NK-92 treated with Interleukin-12 subunit alpha and Interleukin-12 subunit beta, amount 100 ng/mL, for 24 hours (cell line): ENCODE results near the gene ABCA3.

Experiments used
- DNase-seq: peaks from one replicate; lab custom pipeline; 2025; lab: John Stamatoyannopoulos, UW

Gene ABCA3

GRCh38 chr16:2308089-2308962, 32.2 kb downstream of the ABCA3 start:
- no peak for DNase-seq

- DNase-seq, result no peak
Observed at GRCh38 chr16:2299915-2300192, 40.7 kb downstream of the ABCA3 start.

DNA sequence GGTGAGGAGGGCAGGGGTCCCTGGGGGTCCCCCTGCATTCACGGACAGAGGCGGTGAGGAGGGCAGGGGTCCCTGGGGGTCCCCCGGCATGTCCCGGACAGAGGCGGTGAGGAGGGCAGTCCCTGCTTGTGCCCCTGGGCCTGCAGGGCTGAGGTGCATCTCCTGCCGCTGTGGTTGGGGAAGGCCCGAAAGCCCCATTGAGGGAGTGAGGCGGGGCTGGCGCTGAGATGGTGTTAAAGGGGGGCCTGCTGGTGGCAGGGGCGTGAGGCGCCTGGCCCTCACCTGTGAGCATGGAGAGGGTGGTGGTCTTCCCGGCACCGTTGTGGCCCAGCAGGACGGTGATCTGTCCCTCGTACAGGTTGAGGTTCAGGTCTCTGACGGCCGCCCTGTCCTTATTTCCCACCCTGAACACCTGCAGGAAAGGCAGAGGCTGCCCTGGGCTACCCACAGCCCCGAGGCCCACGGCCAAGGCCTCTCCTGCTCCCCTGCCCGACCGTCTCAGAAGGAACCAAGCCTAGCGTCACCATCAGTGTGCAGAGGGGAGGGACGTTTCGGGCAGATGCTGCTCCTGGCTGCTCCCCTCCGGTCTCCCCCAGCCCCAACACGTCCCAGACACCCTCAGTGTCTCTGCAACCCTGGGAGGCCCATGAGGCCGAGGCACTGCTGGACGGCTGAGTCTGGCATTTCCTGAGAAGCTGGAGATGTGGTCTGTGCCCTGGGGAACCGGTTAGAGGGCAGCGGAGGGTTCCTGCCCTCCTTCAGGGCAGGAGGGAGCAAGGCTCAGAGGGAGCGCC, 41.2 kb downstream of the ABCA3 start:
- DNase-seq, result no peak

- no peak for DNase-seq
Observed at GRCh38 chr16:2298621-2299020, 41.9 kb downstream of the ABCA3 start.

GRCh38 chr16:2297506-2297860, 43.0 kb downstream of the ABCA3 start:
- no peak for DNase-seq

- no peak for DNase-seq
Observed at GRCh38 chr16:2296661-2297505, 43.6 kb downstream of the ABCA3 start.

DNA sequence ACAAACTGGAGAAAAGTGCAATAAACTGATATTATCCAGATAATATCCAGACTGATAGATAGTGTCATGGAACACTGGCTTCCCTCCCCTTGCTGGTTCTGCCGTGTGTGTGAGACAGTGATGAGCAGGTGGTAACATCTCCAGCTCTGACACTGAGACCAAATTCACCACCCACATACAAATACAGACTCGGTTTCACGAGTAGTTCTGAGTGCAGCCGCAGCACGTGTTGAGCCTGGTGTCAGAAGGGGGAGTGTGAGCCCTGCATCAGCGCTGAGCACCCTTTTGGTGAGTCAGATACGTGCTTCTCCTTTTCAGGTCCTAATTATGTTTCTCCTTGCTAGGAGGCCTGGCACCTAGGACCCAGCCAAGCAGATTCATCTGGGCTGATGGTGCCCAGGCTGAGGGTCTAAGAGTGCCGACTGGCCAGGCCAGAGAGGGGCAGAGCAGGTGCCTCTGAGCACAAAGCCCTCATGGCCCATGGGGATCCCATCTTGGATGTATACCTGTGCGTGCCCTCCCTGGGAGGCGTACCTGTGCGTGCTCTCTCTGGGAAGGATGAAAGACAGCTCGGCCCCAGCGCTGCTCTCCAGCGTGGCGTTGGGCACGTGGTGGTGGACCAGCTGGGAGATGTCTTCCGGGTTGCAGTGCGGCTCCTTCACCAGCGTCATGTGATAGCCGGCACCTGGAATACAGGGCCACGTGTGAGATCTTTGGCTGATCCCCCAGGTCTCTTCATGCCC, 45.3 kb downstream of the ABCA3 start:
- no peak for DNase-seq

DNA sequence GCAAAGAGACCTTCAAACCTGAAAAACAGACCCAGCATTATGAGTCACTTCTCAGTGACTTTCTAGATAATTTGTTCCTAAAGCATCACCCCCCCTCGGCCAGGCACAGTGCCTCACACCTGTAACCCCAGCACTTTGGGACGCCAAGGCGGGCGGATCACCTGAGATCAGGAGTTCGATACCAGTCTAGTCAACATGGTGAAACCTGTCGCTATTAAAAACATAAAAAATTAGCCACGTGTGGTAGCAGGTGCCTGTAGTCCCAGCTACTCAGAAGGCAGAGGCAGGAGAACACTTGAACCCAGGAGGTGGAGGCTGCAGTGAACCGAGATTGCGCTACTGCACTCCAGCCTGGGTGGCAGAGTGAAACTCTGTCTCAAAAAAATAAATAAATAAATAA, 48.3 kb downstream of the ABCA3 start:
- no peak for DNase-seq

- no peak for DNase-seq
Observed at GRCh38 chr16:2289282-2289681, 51.2 kb downstream of the ABCA3 start.

- no peak for DNase-seq
Observed at GRCh38 chr16:2288726-2289125, 51.8 kb downstream of the ABCA3 start.

GRCh38 chr16:2287916-2288547, 52.5 kb downstream of the ABCA3 start:
- no peak for DNase-seq

DNA sequence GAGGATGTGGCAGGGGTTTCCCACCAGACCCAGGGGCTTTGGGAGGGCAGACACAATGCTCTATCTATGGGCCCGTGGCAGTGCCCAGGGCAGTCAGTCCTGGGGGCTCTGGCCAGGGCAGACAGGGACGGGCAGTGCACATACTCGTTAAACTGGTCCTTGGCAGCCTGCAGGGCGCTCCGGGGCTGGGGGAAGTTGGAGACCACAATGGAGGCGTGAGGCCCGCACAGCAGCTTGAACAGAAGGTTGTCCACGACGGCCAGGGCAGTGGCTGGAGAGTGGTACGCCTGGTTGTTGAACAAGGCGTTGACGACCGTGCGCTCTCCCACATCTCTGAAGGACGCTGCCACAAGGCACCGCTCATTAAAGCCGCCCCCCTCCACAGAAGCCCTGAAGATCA, 54.0 kb downstream of the ABCA3 start:
- DNase-seq, result no peak

- DNase-seq, result no peak
Observed at GRCh38 chr16:2285731-2286191, 54.8 kb downstream of the ABCA3 start.

- no peak for DNase-seq
Observed at GRCh38 chr16:2284797-2285576, 55.5 kb downstream of the ABCA3 start.

- no peak for DNase-seq
Observed at GRCh38 chr16:2284001-2284770, 56.3 kb downstream of the ABCA3 start.

GRCh38 chr16:2282866-2283555, 57.5 kb downstream of the ABCA3 start:
- DNase-seq, result no peak

DNA sequence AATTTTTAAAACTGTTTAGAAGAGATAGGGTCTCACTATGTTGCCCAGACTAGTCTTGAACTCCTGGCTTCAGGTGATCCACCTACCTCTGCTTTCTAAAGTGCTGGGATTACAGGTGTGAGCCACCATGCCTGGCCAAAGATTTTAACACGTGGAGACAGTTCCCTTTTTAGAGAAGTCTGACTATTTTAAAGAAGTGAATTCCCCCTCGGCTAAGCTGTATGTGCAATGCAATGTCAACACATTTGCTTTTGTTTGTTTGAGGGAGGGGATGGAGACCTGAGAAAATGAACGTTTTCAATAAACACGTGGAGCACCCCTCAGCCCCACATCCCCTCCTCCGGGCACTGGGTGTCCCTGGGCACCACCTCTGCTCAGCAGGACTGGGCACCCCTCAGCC, 58.3 kb downstream of the ABCA3 start:
- DNase-seq, result no peak

GRCh38 chr16:2280981-2281542, 59.5 kb downstream of the ABCA3 start:
- no peak for DNase-seq

- DNase-seq, result no peak
Observed at GRCh38 chr16:2280461-2280860, 60.1 kb downstream of the ABCA3 start.
